Gastrocnemius medialis (tissue), 4 donors: ENCODE measurements around the gene LHX6.

ENCODE experiments used
- POLR2A ChIP-seq, 2 donors: fragments of 450-650 bp; IDR thresholded peaks; one replicate each; pipeline ENCODE4 v1.6.1; 2017; ENCODE audit warnings: antibody characterized with exemption in 2 of 2, mild to moderate bottlenecking in 2 of 2, moderate library complexity in 2 of 2
- TF ChIP-seq, protein P1 (sequence below), 5 experiments: fragments of 450-650 bp in 3 of 5; fragments of 200-600 bp in 2 of 5; sonication (generic) in 2 of 5; IDR thresholded peaks in 4 of 5; conservative IDR thresholded peaks in 1 of 5; 1 replicate in 4 of 5; 2 replicates in 1 of 5; pipeline ENCODE4 v1.5.1; 2016 to 2019; ENCODE audit warnings: antibody characterized with exemption in 5 of 5, mild to moderate bottlenecking in 3 of 5, moderate library complexity in 3 of 5

DNA sequence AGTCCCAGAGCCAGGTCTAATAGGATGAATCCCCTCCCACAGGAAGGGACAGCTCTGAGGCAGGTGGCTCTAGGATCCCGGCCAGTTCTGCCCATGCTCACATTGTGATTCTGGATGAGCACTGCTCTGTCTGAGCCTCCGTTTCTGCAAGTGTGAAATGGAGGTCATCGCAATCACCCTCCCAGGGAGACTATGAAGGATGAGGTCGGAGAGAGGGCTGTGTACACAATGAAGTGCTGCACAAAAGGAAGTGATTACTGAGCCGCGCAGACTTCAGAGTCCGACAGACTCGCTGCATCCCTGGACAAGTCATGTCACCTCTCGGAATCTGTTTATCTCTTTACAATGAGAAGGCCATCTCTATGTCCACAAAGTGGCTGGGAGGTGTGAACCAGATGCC lies 21.7 kb downstream of the LHX6 start:
- TF ChIP-seq, protein P1, sequence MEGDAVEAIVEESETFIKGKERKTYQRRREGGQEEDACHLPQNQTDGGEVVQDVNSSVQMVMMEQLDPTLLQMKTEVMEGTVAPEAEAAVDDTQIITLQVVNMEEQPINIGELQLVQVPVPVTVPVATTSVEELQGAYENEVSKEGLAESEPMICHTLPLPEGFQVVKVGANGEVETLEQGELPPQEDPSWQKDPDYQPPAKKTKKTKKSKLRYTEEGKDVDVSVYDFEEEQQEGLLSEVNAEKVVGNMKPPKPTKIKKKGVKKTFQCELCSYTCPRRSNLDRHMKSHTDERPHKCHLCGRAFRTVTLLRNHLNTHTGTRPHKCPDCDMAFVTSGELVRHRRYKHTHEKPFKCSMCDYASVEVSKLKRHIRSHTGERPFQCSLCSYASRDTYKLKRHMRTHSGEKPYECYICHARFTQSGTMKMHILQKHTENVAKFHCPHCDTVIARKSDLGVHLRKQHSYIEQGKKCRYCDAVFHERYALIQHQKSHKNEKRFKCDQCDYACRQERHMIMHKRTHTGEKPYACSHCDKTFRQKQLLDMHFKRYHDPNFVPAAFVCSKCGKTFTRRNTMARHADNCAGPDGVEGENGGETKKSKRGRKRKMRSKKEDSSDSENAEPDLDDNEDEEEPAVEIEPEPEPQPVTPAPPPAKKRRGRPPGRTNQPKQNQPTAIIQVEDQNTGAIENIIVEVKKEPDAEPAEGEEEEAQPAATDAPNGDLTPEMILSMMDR (IDR thresholded peaks at IDR 0.05 in 4 of 5, conservative IDR thresholded peaks at IDR 0.05 in 1 of 5) = no peak
- TF ChIP-seq POLR2A (IDR thresholded peaks at IDR 0.05) = no peak
